Right lobe of liver (tissue), 4 donors: Measurements from ENCODE around the gene ATP10D.

ENCODE experiments used
- CTCF ChIP-seq, 4 donors: fragments of 200-600 bp in 3 of 4; fragments of 450-650 bp in 1 of 4; IDR thresholded peaks; one replicate each; pipeline versions ENCODE4 v1.5.1 to v1.8.0; 2016 to 2022; ENCODE audit warnings: antibody characterized with exemption in 4 of 4, mild to moderate bottlenecking in 2 of 4
- POLR2A ChIP-seq: fragments of 450-650 bp; IDR thresholded peaks from one replicate; pipeline ENCODE4 v1.6.1; 2017; ENCODE audit warnings: antibody characterized with exemption, mild to moderate bottlenecking
- donor health status: DM: no; HTN: no; CAD: no.
- donor health status: DM: no; HTN: no; CAD: no.
- donor health status: DM: no; HTN: yes; CAD: no.

- TF ChIP-seq CTCF (IDR thresholded peaks at IDR 0.05): no peak
- no peak for TF ChIP-seq POLR2A
These were observed 136.1 kb downstream of the ATP10D start for GRCh38 chr4:47621181-47621580.
